Astrocyte (in vitro differentiated cells and primary cell): Measurements from ENCODE around the gene TMEM87A. TPM values are rescaled to one million over a fixed set of nuclear protein-coding genes. Genes with fewer than 3 reads are reported as not detected.

Experiments used
- DNase-seq: peaks from one replicate; pipeline ENCODE4 v3.0.0-alpha.2; 2010; ENCODE audit warnings: low read depth
- FAIRE-seq: peaks from 2 replicates; lab custom pipeline; 2011; peaks lifted over from hg19 to GRCh38; lab: Jason Lieb, UNC
- H2AFZ ChIP-seq: 2 replicates; pipeline ENCODE4 v1.6.0; 2012; ENCODE audit warnings: low read depth, low read length, inconsistent platforms
- H3K27ac ChIP-seq: 2 replicates; pipeline ENCODE4 v1.5.1; 2011; ENCODE audit warnings: low read depth, low read length, inconsistent platforms
- H3K27me3 ChIP-seq: 2 replicates; pipeline ENCODE4 v1.6.0; 2011; ENCODE audit warnings: low read length, inconsistent platforms; ENCODE audit not compliant: insufficient read depth
- H3K36me3 ChIP-seq: 2 replicates; pipeline ENCODE4 v1.5.1; 2011; ENCODE audit warnings: low read length, inconsistent platforms; ENCODE audit not compliant: insufficient read depth
- H3K4me1 ChIP-seq: 2 replicates; pipeline ENCODE4 v1.5.1; 2011; ENCODE audit warnings: low read length, inconsistent platforms; ENCODE audit not compliant: insufficient read depth
- H3K4me2 ChIP-seq: 2 replicates; pipeline ENCODE4 v1.6.0; 2012; ENCODE audit warnings: low read length, inconsistent platforms
- H3K4me3 ChIP-seq: 2 replicates; pipeline ENCODE4 v1.5.1; 2011; ENCODE audit warnings: low read depth, mild to moderate bottlenecking, low read length, inconsistent platforms; ENCODE audit not compliant: insufficient read depth
- H3K79me2 ChIP-seq: 2 replicates; pipeline ENCODE4 v1.6.0; 2012; ENCODE audit warnings: mild to moderate bottlenecking, low read length, inconsistent platforms; ENCODE audit not compliant: insufficient read depth
- H3K9ac ChIP-seq: 2 replicates; pipeline ENCODE4 v1.6.0; 2012; ENCODE audit warnings: mild to moderate bottlenecking, low read length, inconsistent platforms
- H3K9me3 ChIP-seq: 2 replicates; pipeline ENCODE4 v1.5.1; 2012; ENCODE audit warnings: low read depth, mild to moderate bottlenecking, low read length, inconsistent platforms; ENCODE audit not compliant: insufficient read depth
- H4K20me1 ChIP-seq: 2 replicates; pipeline ENCODE4 v1.6.0; 2012; ENCODE audit warnings: low read length, inconsistent platforms; ENCODE audit not compliant: insufficient read depth
- H3K27ac Mint-ChIP-seq: one replicate; pipeline ENCODE4 v1.8.0; 2021; ENCODE audit warnings: mild to moderate bottlenecking, mixed read lengths; ENCODE audit not compliant: unreplicated experiment
- H3K27me3 Mint-ChIP-seq: one replicate; pipeline ENCODE4 v1.8.0; 2021; ENCODE audit warnings: low read depth, mixed read lengths; ENCODE audit not compliant: unreplicated experiment
- H3K36me3 Mint-ChIP-seq: one replicate; pipeline ENCODE4 v1.8.0; 2021; ENCODE audit warnings: low read depth, mixed read lengths; ENCODE audit not compliant: unreplicated experiment
- H3K4me1 Mint-ChIP-seq: one replicate; pipeline ENCODE4 v1.8.0; 2021; ENCODE audit warnings: low read depth, mixed read lengths; ENCODE audit not compliant: unreplicated experiment
- H3K4me3 Mint-ChIP-seq: one replicate; pipeline ENCODE4 v1.8.0; 2021; ENCODE audit warnings: mild to moderate bottlenecking, moderate library complexity, mixed read lengths; ENCODE audit not compliant: unreplicated experiment
- H3K9me3 Mint-ChIP-seq: one replicate; pipeline ENCODE4 v1.8.0; 2021; ENCODE audit warnings: mild to moderate bottlenecking, mixed read lengths; ENCODE audit not compliant: unreplicated experiment
- CTCF ChIP-seq: IDR thresholded peaks from 2 replicates; pipeline ENCODE4 v1.5.1; 2011; ENCODE audit warnings: low read depth, mild to moderate bottlenecking, inconsistent platforms, low read length, moderate library complexity; ENCODE audit not compliant: insufficient read depth
- EZH2 ChIP-seq: IDR thresholded peaks from 2 replicates; pipeline ENCODE4 v1.6.1; 2012; ENCODE audit warnings: mild to moderate bottlenecking, low read length, inconsistent platforms; ENCODE audit not compliant: insufficient read depth
- total RNA-seq: library from RNA; stranded (reverse); gene quantifications from 2 replicates; pipeline ENCODE4 v1.2.1, GENCODE V29; 2021

The TMEM87A gene
- total RNA-seq, 1 donor from 2014 or later: 40.9 TPM

GRCh38 chr15:42178056-42178455, 95.2 kb downstream of the TMEM87A start:
- Mint-ChIP-seq H3K27ac (no peak overlapping the region), H3K9me3 (no peaks in the 10 kb centered on the region), H3K4me1 (no peaks in the 10 kb centered on the region), H3K27me3 (no peaks in the 10 kb centered on the region), H3K36me3 (peaks cover 18% of the 10 kb centered on the region), H3K4me3 (no peak overlapping the region)
- Histone ChIP-seq H3K4me3 (no peak overlapping the region), H3K4me2 (no peak overlapping the region), H3K27ac (no peak overlapping the region), H3K36me3 (peaks cover 28% of the 10 kb centered on the region), H3K9ac (no peak overlapping the region), H3K9me3 (no peaks in the 10 kb centered on the region), H4K20me1 (no peaks in the 10 kb centered on the region), H3K27me3 (no peaks in the 10 kb centered on the region), H3K79me2 (no peaks in the 10 kb centered on the region), H3K4me1 (no peaks in the 10 kb centered on the region), H2AFZ (no peak overlapping the region)
- FAIRE-seq (no peak), DNase-seq (no peak)
- no peak for TF ChIP-seq EZH2
- no peak for TF ChIP-seq CTCF

GRCh38 chr15:42175671-42176070, 97.6 kb downstream of the TMEM87A start:
- Mint-ChIP-seq H3K36me3 (peaks cover 21% of the 10 kb centered on the region), H3K27ac (no peak overlapping the region), H3K4me3 (no peak overlapping the region), H3K27me3 (no peaks in the 10 kb centered on the region), H3K9me3 (no peaks in the 10 kb centered on the region), H3K4me1 (no peaks in the 10 kb centered on the region)
- TF ChIP-seq CTCF (no peak), EZH2 (no peak)
- no peaks in the 10 kb centered on the region for H3K27me3 ChIP-seq
- H3K27ac ChIP-seq: no peak overlapping the region
- no peaks in the 10 kb centered on the region for H3K79me2 ChIP-seq
- FAIRE-seq (no peak), DNase-seq (no peak)
- peaks cover 40% of the 10 kb centered on the region for H3K36me3 ChIP-seq
- no peak overlapping the region for H3K4me2 ChIP-seq
- H3K4me1 ChIP-seq: no peaks in the 10 kb centered on the region
- H3K9me3 ChIP-seq: no peaks in the 10 kb centered on the region
- no peak overlapping the region for H3K4me3 ChIP-seq
- H2AFZ ChIP-seq: no peak overlapping the region
- H4K20me1 ChIP-seq: no peaks in the 10 kb centered on the region
- no peak overlapping the region for H3K9ac ChIP-seq

- H3K27ac Mint-ChIP-seq: no peak overlapping the region
- Histone ChIP-seq H3K27me3 (no peaks in the 10 kb centered on the region), H3K27ac (no peak overlapping the region), H3K9me3 (no peaks in the 10 kb centered on the region), H3K4me2 (no peak overlapping the region), H3K4me3 (no peak overlapping the region), H3K9ac (no peak overlapping the region), H3K36me3 (peaks cover 51% of the 10 kb centered on the region), H3K79me2 (no peaks in the 10 kb centered on the region), H4K20me1 (no peaks in the 10 kb centered on the region), H2AFZ (no peak overlapping the region), H3K4me1 (no peaks in the 10 kb centered on the region)
- DNase-seq (no peak), FAIRE-seq (no peak)
- H3K36me3 Mint-ChIP-seq: peaks cover 21% of the 10 kb centered on the region
- H3K9me3 Mint-ChIP-seq: no peaks in the 10 kb centered on the region
- H3K27me3 Mint-ChIP-seq: no peaks in the 10 kb centered on the region
- H3K4me3 Mint-ChIP-seq: no peak overlapping the region
- TF ChIP-seq CTCF (no peak), EZH2 (no peak)
- no peaks in the 10 kb centered on the region for H3K4me1 Mint-ChIP-seq
Observed at GRCh38 chr15:42172475-42172874, 100.8 kb downstream of the TMEM87A start.
